Renal cortical epithelial cell (primary cell): ENCODE results near the gene DBN1. TPM values are rescaled to one million over a fixed set of nuclear protein-coding genes. Genes with fewer than 3 reads are reported as not detected.

Source experiments
- DNase-seq: peaks from one replicate; pipeline ENCODE4 v3.0.0-alpha.2; 2011; ENCODE audit warnings: low read depth
- total RNA-seq: library from RNA; depleted of rRNA; stranded (reverse); fragments of >200 nt; gene quantifications from 2 replicates; pipeline ENCODE4 v1.2.3, GENCODE V29; 2014

The DBN1 gene
- total RNA-seq: 191 and 241 TPM in 2 replicates

GRCh38 chr5:177473443-177474001 is at the start of gene DBN1:
TSS of gene DBN1 (minus strand) at chr5:177473634. CDS start at chr5:177473521, 113 bp downstream.
- no peak for DNase-seq

GRCh38 chr5:177520916-177521513 is 47.6 kb upstream of the DBN1 start:
- no peak for DNase-seq

GRCh38 chr5:177520271-177520670 is 46.8 kb upstream of the DBN1 start:
- no peak for DNase-seq

GRCh38 chr5:177519463-177520235 is 46.2 kb upstream of the DBN1 start:
- DNase-seq: no peak

- peak; percentile 97 for DNase-seq
Measured at GRCh38 chr5:177516601-177517568, 43.5 kb upstream of the DBN1 start, which contains the start of gene DDX41. TSS of gene DDX41 (minus strand) at chr5:177516961. CDS start at chr5:177516945, 16 bp downstream.

GRCh38 chr5:177515580-177515979 is 42.1 kb upstream of the DBN1 start:
- DNase-seq: no peak

- no peak for DNase-seq
Measured at GRCh38 chr5:177514541-177514940, 41.1 kb upstream of the DBN1 start.

GRCh38 chr5:177513500-177513899 is 40.1 kb upstream of the DBN1 start:
- DNase-seq: no peak

- DNase-seq: no peak
Measured at GRCh38 chr5:177512736-177513380, 39.4 kb upstream of the DBN1 start.

- DNase-seq: no peak
Measured at GRCh38 chr5:177511796-177512675, 38.6 kb upstream of the DBN1 start.

- no peak for DNase-seq
Measured at GRCh38 chr5:177511181-177511580, 37.7 kb upstream of the DBN1 start.

- no peak for DNase-seq
Measured at GRCh38 chr5:177510567-177511053, 37.2 kb upstream of the DBN1 start.

GRCh38 chr5:177509991-177510566 is 36.6 kb upstream of the DBN1 start:
- DNase-seq: no peak

- DNase-seq: no peak
Measured at GRCh38 chr5:177509381-177509951, 36.0 kb upstream of the DBN1 start, which contains the start of gene DOK3. TSS of gene DOK3 (minus strand) at chr5:177509826. CDS start at chr5:177509540, 286 bp downstream.

GRCh38 chr5:177508837-177509236 is 35.4 kb upstream of the DBN1 start:
- no peak for DNase-seq

- DNase-seq: no peak
Measured at GRCh38 chr5:177508221-177508611, 34.8 kb upstream of the DBN1 start.

GRCh38 chr5:177507596-177508220 is 34.3 kb upstream of the DBN1 start:
- no peak for DNase-seq

- DNase-seq: no peak
Measured at GRCh38 chr5:177507165-177507564, 33.7 kb upstream of the DBN1 start.

- no peak for DNase-seq
Measured at GRCh38 chr5:177505075-177505474, 31.6 kb upstream of the DBN1 start.
